ENCODE measurements around the gene WRAP53.

WRAP53 gene

GRCh38 chr17:7739746-7740145 lies 51.5 kb downstream of the WRAP53 start:
- Mint-ChIP-seq H3K27me3 (peaks cover 14% of the 10 kb centered on the region), H3K9me3 (ENCODE audit: low read depth) (no peaks in the 10 kb centered on the region), H3K36me3 (no peaks in the 10 kb centered on the region), H3K4me3 (no peak overlapping the region), H3K4me1 (ENCODE audit: low read depth) (no peaks in the 10 kb centered on the region), H3K27ac (no peak overlapping the region)

DNA sequence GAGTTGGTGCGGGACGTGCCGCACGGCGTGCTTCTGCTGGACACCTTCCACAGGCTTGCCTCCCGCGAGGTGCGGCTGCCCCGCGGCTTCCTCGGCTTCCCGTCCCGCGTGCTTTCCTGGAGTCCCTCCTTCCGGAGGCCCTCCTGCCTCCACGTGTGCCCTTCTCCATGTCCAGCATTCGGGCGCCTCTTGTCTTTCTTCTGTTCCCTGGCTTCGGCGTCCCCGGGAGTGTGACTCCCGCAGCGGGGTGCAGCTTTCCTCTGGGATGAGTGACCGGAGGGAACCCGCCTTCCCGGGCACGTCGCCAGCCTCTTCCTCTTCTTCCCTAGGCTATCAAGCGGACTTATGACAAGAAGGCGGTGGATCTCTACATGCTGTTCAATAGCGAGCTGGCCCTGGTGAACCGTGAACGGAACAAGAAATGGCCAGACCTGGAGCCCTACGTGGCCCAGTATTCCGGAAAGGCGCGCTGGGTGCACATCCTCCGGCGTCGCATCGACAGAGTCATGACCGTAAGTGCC lies 52.3 kb downstream of the WRAP53 start:
- Mint-ChIP-seq H3K27me3 (peaks cover 14% of the 10 kb centered on the region), H3K4me1 (ENCODE audit: low read depth) (no peaks in the 10 kb centered on the region), H3K9me3 (ENCODE audit: low read depth) (no peaks in the 10 kb centered on the region), H3K27ac (no peak overlapping the region), H3K36me3 (no peaks in the 10 kb centered on the region), H3K4me3 (no peak overlapping the region)

GRCh38 chr17:7742729-7743128 lies 54.5 kb downstream of the WRAP53 start:
- H3K4me1 Mint-ChIP-seq (ENCODE audit: low read depth) = no peaks in the 10 kb centered on the region
- no peaks in the 10 kb centered on the region for H3K9me3 Mint-ChIP-seq (ENCODE audit: low read depth)
- H3K27ac Mint-ChIP-seq = no peak overlapping the region
- no peak overlapping the region for H3K4me3 Mint-ChIP-seq
- H3K36me3 Mint-ChIP-seq = no peaks in the 10 kb centered on the region
- H3K27me3 Mint-ChIP-seq = peaks cover 11% of the 10 kb centered on the region

GRCh38 chr17:7744416-7744815 lies 56.1 kb downstream of the WRAP53 start:
- H3K4me3 Mint-ChIP-seq = no peak overlapping the region

DNA sequence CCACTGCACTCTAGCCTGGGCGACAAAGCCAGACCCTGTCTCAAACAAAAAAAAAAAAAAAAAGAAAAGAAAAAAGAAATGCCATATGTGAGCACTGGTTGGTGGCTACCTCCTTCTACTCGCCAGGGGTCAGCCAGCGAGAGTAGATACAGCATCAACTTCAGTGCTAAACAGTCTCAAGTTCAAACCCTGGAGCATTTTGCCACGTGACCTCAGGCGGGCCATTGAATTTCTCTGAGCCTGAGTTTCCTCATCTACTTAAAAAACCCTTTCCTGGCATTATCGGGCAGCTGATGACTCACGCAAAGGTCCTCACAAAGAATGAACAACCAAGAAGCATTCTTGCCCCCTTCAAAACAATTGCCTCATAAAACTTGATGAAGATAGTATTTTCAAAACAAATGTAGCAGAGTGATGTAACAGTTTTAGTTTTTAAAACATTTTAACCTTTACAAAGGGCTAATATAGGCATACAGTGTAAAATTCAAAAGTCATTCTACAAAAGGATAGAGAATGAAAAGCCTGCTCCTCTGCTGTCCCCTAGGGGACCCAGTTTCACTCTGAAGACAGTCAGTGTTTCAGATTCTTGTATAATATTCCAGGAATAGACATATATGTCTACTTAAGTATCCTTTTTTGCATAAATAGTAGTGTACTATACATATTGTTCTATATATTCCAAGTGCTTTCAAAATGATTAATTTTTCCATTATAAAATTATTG lies 57.6 kb downstream of the WRAP53 start:
- no peak overlapping the region for H3K27ac Mint-ChIP-seq
- no peaks in the 10 kb centered on the region for H3K36me3 Mint-ChIP-seq
- H3K27me3 Mint-ChIP-seq = peaks cover 5% of the 10 kb centered on the region
- no peaks in the 10 kb centered on the region for H3K9me3 Mint-ChIP-seq (ENCODE audit: low read depth)
- H3K4me1 Mint-ChIP-seq (ENCODE audit: low read depth) = no peaks in the 10 kb centered on the region
- no peak overlapping the region for H3K4me3 Mint-ChIP-seq

More at GRCh38 chr17:7744416-7744815, 56.1 kb downstream of the WRAP53 start:
- H3K27me3 Mint-ChIP-seq = peaks cover 10% of the 10 kb centered on the region
- no peaks in the 10 kb centered on the region for H3K36me3 Mint-ChIP-seq
- H3K27ac Mint-ChIP-seq = no peak overlapping the region
- H3K9me3 Mint-ChIP-seq (ENCODE audit: low read depth) = no peaks in the 10 kb centered on the region
- H3K4me1 Mint-ChIP-seq (ENCODE audit: low read depth) = no peaks in the 10 kb centered on the region

GRCh38 chr17:7747635-7748071 lies 59.4 kb downstream of the WRAP53 start:
- no peak overlapping the region for H3K4me3 Mint-ChIP-seq
- H3K36me3 Mint-ChIP-seq = no peaks in the 10 kb centered on the region
- peaks cover 3% of the 10 kb centered on the region for H3K27me3 Mint-ChIP-seq
- no peak overlapping the region for H3K27ac Mint-ChIP-seq
- no peaks in the 10 kb centered on the region for H3K9me3 Mint-ChIP-seq (ENCODE audit: low read depth)
- H3K4me1 Mint-ChIP-seq (ENCODE audit: low read depth) = no peaks in the 10 kb centered on the region

- Mint-ChIP-seq H3K36me3 (no peaks in the 10 kb centered on the region), H3K27me3 (peaks cover 2% of the 10 kb centered on the region), H3K27ac (no peak overlapping the region), H3K4me3 (no peak overlapping the region), H3K4me1 (ENCODE audit: low read depth) (no peaks in the 10 kb centered on the region), H3K9me3 (ENCODE audit: low read depth) (no peaks in the 10 kb centered on the region)
Measured at GRCh38 chr17:7748076-7748775, 59.9 kb downstream of the WRAP53 start.

GRCh38 chr17:7750321-7750821 lies 62.1 kb downstream of the WRAP53 start:
- no peak overlapping the region for H3K27ac Mint-ChIP-seq
- H3K4me1 Mint-ChIP-seq (ENCODE audit: low read depth) = no peaks in the 10 kb centered on the region
- no peaks in the 10 kb centered on the region for H3K27me3 Mint-ChIP-seq
- H3K36me3 Mint-ChIP-seq = no peaks in the 10 kb centered on the region
- H3K4me3 Mint-ChIP-seq = no peak overlapping the region
- H3K9me3 Mint-ChIP-seq (ENCODE audit: low read depth) = no peaks in the 10 kb centered on the region
